GM12878 (cell line): ENCODE results near the gene FUT8.

Experiments
- BHLHE40 ChIP-seq, 2 experiments: fragments of 450-650 bp in 1 of 2; IDR thresholded peaks; 2 replicates each; pipeline ENCODE4 v1.6.1; 2011 to 2017; ENCODE audit warnings: low read depth in 2 of 2, borderline replicate concordance in 1 of 2, improper control_type of control experiment in 1 of 2, low read length in 1 of 2, mild to moderate bottlenecking in 1 of 2
- CTCF ChIP-seq, 3 experiments: IDR thresholded peaks in 2 of 3; conservative IDR thresholded peaks in 1 of 3; 2 replicates each; pipeline ENCODE4 v1.5.1; 2011; ENCODE audit warnings: low read depth in 3 of 3, low read length in 3 of 3, mild to moderate bottlenecking in 3 of 3, control low read depth in 2 of 3, moderate library complexity in 2 of 3, inconsistent platforms in 1 of 3, mixed read lengths in 1 of 3; ENCODE audit not compliant: control insufficient read depth in 2 of 3, insufficient read depth in 1 of 3; ENCODE audit errors: extremely low read depth in 1 of 3
- NKRF ChIP-seq: fragments of 450-650 bp; conservative IDR thresholded peaks from 2 replicates; pipeline ENCODE4 v1.6.1; 2017; ENCODE audit warnings: mild to moderate bottlenecking, moderate library complexity
- NR2F1 ChIP-seq: fragments of 450-650 bp; conservative IDR thresholded peaks from 2 replicates; pipeline ENCODE4 v1.6.1; 2017; ENCODE audit warnings: mild to moderate bottlenecking
- POLR2A ChIP-seq: IDR thresholded peaks from 2 replicates; pipeline ENCODE4 v1.6.1; 2011; ENCODE audit warnings: low read depth, mild to moderate bottlenecking, low read length
- POLR2AphosphoS5 ChIP-seq: IDR thresholded peaks from 2 replicates; pipeline ENCODE4 v1.6.1; 2011; ENCODE audit warnings: mild to moderate bottlenecking, low read length, inconsistent platforms
- SMC3 ChIP-seq: IDR thresholded peaks from 2 replicates; pipeline ENCODE4 v1.6.1; 2011; ENCODE audit warnings: low read length, improper control_type of control experiment, borderline replicate concordance
- SUPT20H ChIP-seq: IDR thresholded peaks from 2 replicates; pipeline ENCODE4 v1.6.1; 2011; ENCODE audit warnings: low read depth, mild to moderate bottlenecking, low read length, moderate library complexity, borderline replicate concordance; ENCODE audit not compliant: control insufficient read depth
- TAF1 ChIP-seq: IDR thresholded peaks from 2 replicates; pipeline ENCODE4 v1.6.1; 2011; ENCODE audit warnings: mild to moderate bottlenecking, low read depth, low read length, borderline replicate concordance

- TF ChIP-seq CTCF (IDR thresholded peaks at IDR 0.05 in 2 of 3, conservative IDR thresholded peaks at IDR 0.05 in 1 of 3; ENCODE audit: control insufficient read depth in 2 of 3, extremely low read depth in 1 of 3, insufficient read depth in 1 of 3, low read depth in 3 of 3, low read length in 3 of 3) (no peak), POLR2A (no peak), NKRF (no peak), SUPT20H (no peak), POLR2AphosphoS5 (no peak), TAF1 (no peak), BHLHE40 (IDR thresholded peaks at IDR 0.05; ENCODE audit: borderline replicate concordance in 1 of 2, low read depth in 2 of 2, low read length in 1 of 2) (no peak), NR2F1 (no peak), SMC3 (no peak)
These were observed 274.2 kb downstream of the FUT8 start for GRCh38 chr14:65686761-65687160.
